Measurements from ENCODE around the gene MCM9. TPM values are rescaled to one million over a fixed set of nuclear protein-coding genes. Genes with fewer than 3 reads are reported as not detected.

The MCM9 gene
- polyA plus RNA-seq, 3 donors, result 9.4 to 11.9 (median 9.8) TPM

GRCh38 chr6:118913161-118913560 is 21.8 kb downstream of the MCM9 start:
- H2AFZ ChIP-seq (ENCODE audit: insufficient read depth, low read depth, low read length, poor library complexity, severe bottlenecking), result no peak overlapping the region
- H3K27me3 ChIP-seq (ENCODE audit: control insufficient read depth in 2 of 2, insufficient read depth in 2 of 2, low read length in 2 of 2), result no peaks in the 10 kb centered on the region
- TF ChIP-seq CTCF (IDR thresholded peaks at IDR 0.05), result no peak
- no peak overlapping the region for H3K4me3 Mint-ChIP-seq
- H3K9me3 Mint-ChIP-seq, result no peaks in the 10 kb centered on the region
- peaks cover 91 to 95% of the 10 kb centered on the region in 2 donors for H3K36me3 ChIP-seq (replicated peaks in 1 of 2; ENCODE audit: control insufficient read depth in 1 of 2, insufficient read depth in 2 of 2, low read length in 2 of 2)
- intact Hi-C loops (cut with micrococcal nuclease), result no loop called here
- H3K4me1 ChIP-seq (ENCODE audit: control insufficient read depth in 1 of 2, insufficient read depth in 2 of 2, low read length in 2 of 2), result no peaks in the 10 kb centered on the region
- no peak overlapping the region for H3K4me2 ChIP-seq (replicated peaks; ENCODE audit: extremely low read depth, low read length, poor library complexity, severe bottlenecking)
- no peaks in the 10 kb centered on the region for H3K79me2 ChIP-seq (ENCODE audit: insufficient read depth, low read length)
- no peak overlapping the region for H3K9ac ChIP-seq (ENCODE audit: insufficient read depth, low read length, poor library complexity, severe bottlenecking)
- H3K4me1 Mint-ChIP-seq, result no peaks in the 10 kb centered on the region
- H3K27ac Mint-ChIP-seq, result no peak overlapping the region
- 100% methylated on average over 1 of the region's 2 CpGs for WGBS (ENCODE audit: insufficient coverage)
- H3K27me3 Mint-ChIP-seq (ENCODE audit: low read depth in 3 of 3), result no peaks in the 10 kb centered on the region
- H4K20me1 ChIP-seq (ENCODE audit: insufficient read depth, low read length), result peaks cover 5% of the 10 kb centered on the region
- H3K4me3 ChIP-seq (replicated peaks in 1 of 3; ENCODE audit: low read depth in 2 of 3, low read length in 3 of 3), result no peak overlapping the region
- no peak for DNase-seq
- H3K36me3 Mint-ChIP-seq, result peaks cover 65 to 84% of the 10 kb centered on the region in 2 donors
- no peak overlapping the region for H3K27ac ChIP-seq (ENCODE audit: low read depth in 1 of 2, low read length in 2 of 2)
- H3K9me3 ChIP-seq (replicated peaks in 1 of 2; ENCODE audit: control insufficient read depth in 1 of 2, insufficient read depth in 1 of 2, low read length in 2 of 2), result no peaks in the 10 kb centered on the region

GRCh38 chr6:118912646-118913045 is 22.3 kb downstream of the MCM9 start:
- no peak overlapping the region for H3K4me2 ChIP-seq (replicated peaks; ENCODE audit: extremely low read depth, low read length, poor library complexity, severe bottlenecking)
- whole genome bisulfite sequencing (ENCODE audit: insufficient coverage), result no CpG with 5 or more reads among the region's 5 CpGs
- Mint-ChIP-seq H3K9me3 (no peaks in the 10 kb centered on the region), H3K36me3 (peaks cover 65 to 85% of the 10 kb centered on the region in 2 donors), H3K4me1 (no peaks in the 10 kb centered on the region), H3K4me3 (no peak overlapping the region), H3K27ac (no peak overlapping the region), H3K27me3 (ENCODE audit: low read depth in 3 of 3) (no peaks in the 10 kb centered on the region)
- peaks cover 91 to 95% of the 10 kb centered on the region in 2 donors for H3K36me3 ChIP-seq (replicated peaks in 1 of 2; ENCODE audit: control insufficient read depth in 1 of 2, insufficient read depth in 2 of 2, low read length in 2 of 2)
- no peak overlapping the region for H2AFZ ChIP-seq (ENCODE audit: insufficient read depth, low read depth, low read length, poor library complexity, severe bottlenecking)
- intact Hi-C loops (cut with micrococcal nuclease), result no loop called here
- H3K9me3 ChIP-seq (replicated peaks in 1 of 2; ENCODE audit: control insufficient read depth in 1 of 2, insufficient read depth in 1 of 2, low read length in 2 of 2), result no peaks in the 10 kb centered on the region
- no peak overlapping the region for H3K4me3 ChIP-seq (replicated peaks in 1 of 3; ENCODE audit: low read depth in 2 of 3, low read length in 3 of 3)
- H3K27ac ChIP-seq (ENCODE audit: low read depth in 1 of 2, low read length in 2 of 2), result no peak overlapping the region
- peaks cover 5% of the 10 kb centered on the region for H4K20me1 ChIP-seq (ENCODE audit: insufficient read depth, low read length)
- no peak overlapping the region for H3K9ac ChIP-seq (ENCODE audit: insufficient read depth, low read length, poor library complexity, severe bottlenecking)
- no peaks in the 10 kb centered on the region for H3K4me1 ChIP-seq (ENCODE audit: control insufficient read depth in 1 of 2, insufficient read depth in 2 of 2, low read length in 2 of 2)
- TF ChIP-seq CTCF (IDR thresholded peaks at IDR 0.05), result no peak
- DNase-seq, result no peak
- H3K79me2 ChIP-seq (ENCODE audit: insufficient read depth, low read length), result no peaks in the 10 kb centered on the region
- no peaks in the 10 kb centered on the region for H3K27me3 ChIP-seq (ENCODE audit: control insufficient read depth in 2 of 2, insufficient read depth in 2 of 2, low read length in 2 of 2)

Measured in CD14-positive monocyte (primary cell).